Activated T-cell treated with anti-CD3 and anti-CD28 coated beads, Interleukin-2, amount 50 U/mL, for 72 hours (primary cell): ENCODE data around the gene SYCE3. TPM values are rescaled to one million over a fixed set of nuclear protein-coding genes. Genes with fewer than 3 reads are reported as not detected.
"Not testable (repeated sequence)": the region's sequence is repeated elsewhere in the genome, so short reads cannot be mapped to it uniquely, and the experiment has no call there.

Experiments used
- ATAC-seq, 2 donors: fragments of 150-1000 bp; cut with Tn5 transposase; replicated peaks in 1 of 2; 2 replicates each; pipeline ENCODE4 v1.10.0; 2021; ENCODE audit warnings: moderate library complexity in 2 of 2, mild to moderate bottlenecking in 1 of 2
- DNase-seq, 2 donors: peaks; one replicate each; pipeline ENCODE4 v3.0.0; 2021 to 2022; ENCODE audit warnings: mixed read lengths in 1 of 2
- H3K27ac Mint-ChIP-seq: one replicate; pipeline ENCODE4 v1.8.0; 2022; ENCODE audit warnings: mild to moderate bottlenecking, moderate library complexity, mixed read lengths
- H3K27me3 Mint-ChIP-seq: one replicate; pipeline ENCODE4 v1.8.0; 2022; ENCODE audit warnings: low read depth, mixed read lengths
- H3K36me3 Mint-ChIP-seq, 2 donors: one replicate each; pipeline ENCODE4 v1.8.0; 2022; ENCODE audit warnings: mixed read lengths in 2 of 2, mild to moderate bottlenecking in 1 of 2; ENCODE audit not compliant: insufficient read depth in 2 of 2
- H3K4me1 Mint-ChIP-seq: one replicate; pipeline ENCODE4 v1.8.0; 2022; ENCODE audit warnings: low read depth, mixed read lengths
- H3K4me3 Mint-ChIP-seq, 2 donors: one replicate each; pipeline ENCODE4 v1.8.0; 2022; ENCODE audit warnings: mild to moderate bottlenecking in 2 of 2, mixed read lengths in 2 of 2, moderate library complexity in 2 of 2
- H3K9me3 Mint-ChIP-seq, 2 donors: one replicate each; pipeline ENCODE4 v1.8.0; 2022; ENCODE audit warnings: mixed read lengths in 2 of 2
- total RNA-seq, 2 donors: library from RNA; stranded (reverse); gene quantifications; one replicate each; pipeline ENCODE4 v1.2.3, GENCODE V29; 2022

The SYCE3 gene
- total RNA-seq, 2 donors from 2014 or later = 1.7 TPM

- DNase-seq = peak; percentile 94
- H3K4me3 Mint-ChIP-seq = peak overlapping the region; percentile 90 to 96
- peak; percentile 46 to 55 for ATAC-seq
- no peaks in the 10 kb centered on the region for H3K27me3 Mint-ChIP-seq
- peaks cover 13 to 14% of the 10 kb centered on the region in 2 donors for H3K36me3 Mint-ChIP-seq
- H3K27ac Mint-ChIP-seq = peak overlapping the region; percentile 93
- H3K4me1 Mint-ChIP-seq = peaks cover 39% of the 10 kb centered on the region
- no peaks in the 10 kb centered on the region for H3K9me3 Mint-ChIP-seq
Measured at GRCh38 chr22:50526108-50526833, 36.4 kb downstream of the SYCE3 start.

- peaks cover 39% of the 10 kb centered on the region for H3K4me1 Mint-ChIP-seq
- no peaks in the 10 kb centered on the region for H3K27me3 Mint-ChIP-seq
- H3K27ac Mint-ChIP-seq = peak overlapping the region; percentile 14
- no peaks in the 10 kb centered on the region for H3K9me3 Mint-ChIP-seq
- ATAC-seq (no peak), DNase-seq (no peak)
- H3K4me3 Mint-ChIP-seq = peak overlapping the region; percentile 90 to 96
- peaks cover 12 to 13% of the 10 kb centered on the region in 2 donors for H3K36me3 Mint-ChIP-seq
Measured at GRCh38 chr22:50525858-50526107, 36.9 kb downstream of the SYCE3 start.

GRCh38 chr22:50525104-50525857 lies 37.4 kb downstream of the SYCE3 start, which contains the start of gene SCO2:
SCO2 (minus strand) TSS chr22:50525598; CDS start chr22:50524411, 1,187 bp downstream.
- ATAC-seq (peak; percentile 56 to 61), DNase-seq (peak; percentile 99)
- Mint-ChIP-seq H3K27ac (peak within 1 kb of the TSS; percentile 94), H3K27me3 (no peaks in the 10 kb centered on the region), H3K4me1 (peaks cover 39% of the 10 kb centered on the region), H3K4me3 (peak within 1 kb of the TSS; percentile 90 to 96), H3K9me3 (no peaks in the 10 kb centered on the region), H3K36me3 (peaks cover 11 to 14% of the 10 kb centered on the region in 2 donors)

GRCh38 chr22:50524676-50525103 lies 38.0 kb downstream of the SYCE3 start:
- Mint-ChIP-seq H3K36me3 (peaks cover 11 to 20% of the 10 kb centered on the region in 2 donors), H3K27me3 (no peaks in the 10 kb centered on the region), H3K9me3 (no peaks in the 10 kb centered on the region), H3K4me3 (peak overlapping the region; percentile 90 to 96), H3K27ac (peak overlapping the region; percentile 94), H3K4me1 (peaks cover 39% of the 10 kb centered on the region)
- no peak for DNase-seq
- ATAC-seq = no peak

GRCh38 chr22:50523806-50524675 lies 38.7 kb downstream of the SYCE3 start:
- ATAC-seq (no peak), DNase-seq (no peak)
- Mint-ChIP-seq H3K27me3 (no peaks in the 10 kb centered on the region), H3K27ac (peak overlapping the region; percentile 94), H3K36me3 (peaks cover 11 to 24% of the 10 kb centered on the region in 2 donors), H3K4me3 (peak overlapping the region; percentile 90 to 96), H3K4me1 (peaks cover 39% of the 10 kb centered on the region), H3K9me3 (no peaks in the 10 kb centered on the region)

- Mint-ChIP-seq H3K27ac (no peak overlapping the region), H3K4me3 (peak overlapping the region; percentile 29 to 96), H3K4me1 (peaks cover 34% of the 10 kb centered on the region), H3K36me3 (peaks cover 9 to 22% of the 10 kb centered on the region in 2 donors), H3K9me3 (no peaks in the 10 kb centered on the region), H3K27me3 (no peaks in the 10 kb centered on the region)
- DNase-seq = no peak
- no peak for ATAC-seq
Measured at GRCh38 chr22:50523458-50523805, 39.3 kb downstream of the SYCE3 start.

- Mint-ChIP-seq H3K4me3 (peak overlapping the region; percentile 29), H3K27me3 (no peaks in the 10 kb centered on the region), H3K27ac (no peak overlapping the region), H3K4me1 (peaks cover 31% of the 10 kb centered on the region), H3K36me3 (peaks cover 5 to 21% of the 10 kb centered on the region in 2 donors), H3K9me3 (no peaks in the 10 kb centered on the region)
- no peak for ATAC-seq
- no peak for DNase-seq
Measured at GRCh38 chr22:50522806-50523438, 39.8 kb downstream of the SYCE3 start.

- Mint-ChIP-seq H3K27me3 (no peaks in the 10 kb centered on the region), H3K4me3 (no peak overlapping the region), H3K9me3 (no peaks in the 10 kb centered on the region), H3K4me1 (peaks cover 25% of the 10 kb centered on the region), H3K36me3 (peaks cover 4 to 18% of the 10 kb centered on the region in 2 donors), H3K27ac (no peak overlapping the region)
- ATAC-seq (no peak), DNase-seq (no peak)
Measured at GRCh38 chr22:50522208-50522805, 40.4 kb downstream of the SYCE3 start.

- Mint-ChIP-seq H3K27ac (no peak overlapping the region), H3K4me1 (peaks cover 19% of the 10 kb centered on the region), H3K36me3 (peaks cover 4 to 16% of the 10 kb centered on the region in 2 donors), H3K27me3 (no peaks in the 10 kb centered on the region), H3K4me3 (no peak overlapping the region), H3K9me3 (no peaks in the 10 kb centered on the region)
- ATAC-seq = no peak
- no peak for DNase-seq
Measured at GRCh38 chr22:50521710-50522109, 41.0 kb downstream of the SYCE3 start.

GRCh38 chr22:50520826-50521453 lies 41.8 kb downstream of the SYCE3 start:
- H3K4me3 Mint-ChIP-seq = no peak overlapping the region
- H3K9me3 Mint-ChIP-seq = no peaks in the 10 kb centered on the region
- H3K4me1 Mint-ChIP-seq = peaks cover 19% of the 10 kb centered on the region
- ATAC-seq (no peak), DNase-seq (no peak)
- H3K27ac Mint-ChIP-seq = no peak overlapping the region
- no peaks in the 10 kb centered on the region for H3K27me3 Mint-ChIP-seq
- H3K36me3 Mint-ChIP-seq = peaks cover 4 to 21% of the 10 kb centered on the region in 2 donors

GRCh38 chr22:50520184-50520583 lies 42.5 kb downstream of the SYCE3 start:
- not testable (repeated sequence) for H3K27ac Mint-ChIP-seq, H3K27me3 Mint-ChIP-seq, DNase-seq, ATAC-seq, H3K9me3 Mint-ChIP-seq, H3K4me3 Mint-ChIP-seq
- Mint-ChIP-seq H3K4me1 (peaks cover 25% of the 10 kb centered on the region), H3K36me3 (peaks cover 4 to 24% of the 10 kb centered on the region in 2 donors)

GRCh38 chr22:50519151-50519550 lies 43.6 kb downstream of the SYCE3 start:
- H3K36me3 Mint-ChIP-seq = peaks cover 3 to 27% of the 10 kb centered on the region in 2 donors

More at GRCh38 chr22:50519151-50519550, 43.6 kb downstream of the SYCE3 start:
- no peaks in the 10 kb centered on the region for H3K27me3 Mint-ChIP-seq
- no peak overlapping the region for H3K27ac Mint-ChIP-seq
- DNase-seq (no peak), ATAC-seq (no peak)
- peaks cover 24% of the 10 kb centered on the region for H3K4me1 Mint-ChIP-seq
- H3K4me3 Mint-ChIP-seq = no peak overlapping the region
- no peaks in the 10 kb centered on the region for H3K9me3 Mint-ChIP-seq
